ENCODE measurements around the gene CDCA7.
"Not testable (repeated sequence)": the region's sequence is repeated elsewhere in the genome, so short reads cannot be mapped to it uniquely, and the experiment has no call there.

The CDCA7 gene

GRCh38 chr2:173374634-173375033 lies 20.0 kb downstream of the CDCA7 start:
- Histone ChIP-seq H4K20me1 (ENCODE audit: insufficient read depth) (no peaks in the 10 kb centered on the region), H3K4me2 (no peak overlapping the region), H3K79me2 (ENCODE audit: insufficient read depth, low read depth) (no peaks in the 10 kb centered on the region), H3K9ac (no peak overlapping the region), H2AFZ (ENCODE audit: low read depth) (no peak overlapping the region), H3K36me3 (ENCODE audit: insufficient read depth) (no peaks in the 10 kb centered on the region), H3K27ac (no peak overlapping the region), H3K4me3 (IDR thresholded peaks at IDR 0.05; ENCODE audit: insufficient read depth, low read depth, low read length) (no peak overlapping the region), H3K4me1 (ENCODE audit: low read depth, poor library complexity, severe bottlenecking) (no peaks in the 10 kb centered on the region), H3K27me3 (ENCODE audit: insufficient read depth, low read depth) (no peaks in the 10 kb centered on the region)
- TF ChIP-seq CTCF (conservative IDR thresholded peaks at IDR 0.05; ENCODE audit: low read depth, low read length), result no peak

GRCh38 chr2:173385534-173385933 lies 30.9 kb downstream of the CDCA7 start:
- not testable (repeated sequence) for H3K79me2 ChIP-seq (ENCODE audit: insufficient read depth, low read depth); H3K27me3 ChIP-seq (ENCODE audit: insufficient read depth, low read depth); H4K20me1 ChIP-seq (ENCODE audit: insufficient read depth); H3K9ac ChIP-seq; H3K4me2 ChIP-seq; H2AFZ ChIP-seq (ENCODE audit: low read depth); H3K36me3 ChIP-seq (ENCODE audit: insufficient read depth); H3K4me3 ChIP-seq (IDR thresholded peaks at IDR 0.05; ENCODE audit: insufficient read depth, low read depth, low read length); H3K27ac ChIP-seq; H3K4me1 ChIP-seq (ENCODE audit: low read depth, poor library complexity, severe bottlenecking)

GRCh38 chr2:173386021-173386737 lies 31.5 kb downstream of the CDCA7 start:
- Histone ChIP-seq H2AFZ (ENCODE audit: low read depth) (no peak overlapping the region), H3K36me3 (ENCODE audit: insufficient read depth) (no peaks in the 10 kb centered on the region), H3K9ac (no peak overlapping the region), H3K4me1 (ENCODE audit: low read depth, poor library complexity, severe bottlenecking) (no peaks in the 10 kb centered on the region), H4K20me1 (ENCODE audit: insufficient read depth) (no peaks in the 10 kb centered on the region), H3K79me2 (ENCODE audit: insufficient read depth, low read depth) (no peaks in the 10 kb centered on the region), H3K4me2 (no peak overlapping the region), H3K4me3 (IDR thresholded peaks at IDR 0.05; ENCODE audit: insufficient read depth, low read depth, low read length) (no peak overlapping the region), H3K27ac (no peak overlapping the region), H3K27me3 (ENCODE audit: insufficient read depth, low read depth) (no peaks in the 10 kb centered on the region)
- TF ChIP-seq CTCF (conservative IDR thresholded peaks at IDR 0.05; ENCODE audit: low read depth, low read length), result no peak

- H3K4me1 ChIP-seq (ENCODE audit: low read depth, poor library complexity, severe bottlenecking), result no peaks in the 10 kb centered on the region
- H3K4me3 ChIP-seq (IDR thresholded peaks at IDR 0.05; ENCODE audit: insufficient read depth, low read depth, low read length), result no peak overlapping the region
- no peak overlapping the region for H3K4me2 ChIP-seq
- no peaks in the 10 kb centered on the region for H4K20me1 ChIP-seq (ENCODE audit: insufficient read depth)
- H3K9ac ChIP-seq, result no peak overlapping the region
- H3K79me2 ChIP-seq (ENCODE audit: insufficient read depth, low read depth), result no peaks in the 10 kb centered on the region
- no peak for TF ChIP-seq CTCF (conservative IDR thresholded peaks at IDR 0.05; ENCODE audit: low read depth, low read length)
- no peaks in the 10 kb centered on the region for H3K36me3 ChIP-seq (ENCODE audit: insufficient read depth)
- H3K27ac ChIP-seq, result no peak overlapping the region
- H3K27me3 ChIP-seq (ENCODE audit: insufficient read depth, low read depth), result no peaks in the 10 kb centered on the region
- H2AFZ ChIP-seq (ENCODE audit: low read depth), result no peak overlapping the region
Measured at GRCh38 chr2:173386738-173387065, 32.0 kb downstream of the CDCA7 start.

- H3K27me3 ChIP-seq (ENCODE audit: insufficient read depth, low read depth), result no peaks in the 10 kb centered on the region
- no peaks in the 10 kb centered on the region for H3K36me3 ChIP-seq (ENCODE audit: insufficient read depth)
- no peaks in the 10 kb centered on the region for H4K20me1 ChIP-seq (ENCODE audit: insufficient read depth)
- H3K4me2 ChIP-seq, result no peak overlapping the region
- TF ChIP-seq CTCF (conservative IDR thresholded peaks at IDR 0.05; ENCODE audit: low read depth, low read length), result no peak
- H3K4me1 ChIP-seq (ENCODE audit: low read depth, poor library complexity, severe bottlenecking), result no peaks in the 10 kb centered on the region
- no peak overlapping the region for H2AFZ ChIP-seq (ENCODE audit: low read depth)
- no peak overlapping the region for H3K4me3 ChIP-seq (IDR thresholded peaks at IDR 0.05; ENCODE audit: insufficient read depth, low read depth, low read length)
- H3K9ac ChIP-seq, result no peak overlapping the region
- no peak overlapping the region for H3K27ac ChIP-seq
- H3K79me2 ChIP-seq (ENCODE audit: insufficient read depth, low read depth), result no peaks in the 10 kb centered on the region
Measured at GRCh38 chr2:173387079-173387478, 32.4 kb downstream of the CDCA7 start.

Data from KMS-11 (cell line).